Fibroblast of peridontal ligament (primary cell): ENCODE measurements around the gene SH3RF3.
A peak's percentile ranks its signal among the peaks of the same experiment; 100 is the strongest.

Experiments used
- DNase-seq: peaks from one replicate; pipeline ENCODE4 v3.0.0-alpha.2; 2010; ENCODE audit errors: extremely low read depth

SH3RF3 gene

DNA sequence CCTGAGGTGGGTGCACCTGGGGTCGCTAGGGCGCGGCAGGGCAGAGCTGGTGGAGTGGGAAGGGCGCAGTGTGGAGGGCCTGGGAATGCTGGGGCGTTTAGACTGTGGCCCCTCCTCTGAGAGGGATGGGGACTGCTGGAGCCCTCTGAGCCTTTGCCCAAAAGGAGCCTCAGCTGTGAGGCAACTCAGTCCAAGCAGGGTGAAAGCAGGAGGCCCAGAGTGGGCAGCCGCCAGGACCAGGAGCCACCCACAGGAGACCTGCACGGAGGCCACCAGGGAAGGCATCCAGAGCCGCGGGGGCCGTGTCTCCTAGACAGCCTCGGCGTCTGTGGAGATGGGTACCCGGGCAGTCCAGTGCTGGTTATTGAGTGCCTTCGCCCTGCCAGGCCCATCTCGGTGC is 369.9 kb downstream of the SH3RF3 start:
- DNase-seq, result no peak

DNA sequence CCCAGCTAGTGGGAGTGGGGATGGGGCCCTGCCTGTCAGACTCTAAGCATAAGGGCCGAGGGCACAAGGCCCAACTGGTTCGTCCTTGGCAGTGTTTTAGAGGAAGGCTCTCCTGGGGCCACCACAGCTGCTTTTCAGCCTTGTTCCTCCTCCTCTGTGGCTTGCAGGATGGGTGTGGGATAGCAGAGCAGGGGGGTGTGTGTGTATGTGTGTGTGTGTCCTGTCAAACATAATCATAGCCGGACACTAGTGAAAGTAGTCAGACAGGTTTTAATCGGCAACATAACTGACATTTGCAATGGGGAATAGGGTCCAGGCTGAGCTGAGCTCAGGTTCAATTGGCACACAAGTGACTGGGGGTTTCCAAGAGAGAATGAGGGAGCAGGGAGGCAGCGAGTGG is 370.6 kb downstream of the SH3RF3 start:
- no peak for DNase-seq

DNA sequence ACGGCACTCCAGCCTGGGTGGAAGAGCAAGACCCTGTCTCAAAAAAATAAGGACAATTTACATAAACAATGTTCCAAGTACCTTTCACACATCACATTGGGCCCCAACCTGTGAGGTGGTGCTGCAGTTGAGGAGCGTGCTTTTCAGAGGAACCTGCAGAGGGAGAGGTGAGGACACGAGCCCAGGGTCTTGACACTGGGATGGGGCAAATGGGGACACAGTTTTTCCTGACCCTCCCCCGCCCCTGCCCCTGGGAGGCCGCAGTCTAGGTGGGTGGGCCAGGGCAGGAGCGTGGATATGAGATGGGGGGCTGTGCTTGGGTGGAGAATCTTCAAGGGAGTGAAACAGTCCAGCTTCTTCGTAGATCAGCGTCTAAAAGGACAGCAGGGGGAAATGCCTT is 371.9 kb downstream of the SH3RF3 start:
- no peak for DNase-seq

DNA sequence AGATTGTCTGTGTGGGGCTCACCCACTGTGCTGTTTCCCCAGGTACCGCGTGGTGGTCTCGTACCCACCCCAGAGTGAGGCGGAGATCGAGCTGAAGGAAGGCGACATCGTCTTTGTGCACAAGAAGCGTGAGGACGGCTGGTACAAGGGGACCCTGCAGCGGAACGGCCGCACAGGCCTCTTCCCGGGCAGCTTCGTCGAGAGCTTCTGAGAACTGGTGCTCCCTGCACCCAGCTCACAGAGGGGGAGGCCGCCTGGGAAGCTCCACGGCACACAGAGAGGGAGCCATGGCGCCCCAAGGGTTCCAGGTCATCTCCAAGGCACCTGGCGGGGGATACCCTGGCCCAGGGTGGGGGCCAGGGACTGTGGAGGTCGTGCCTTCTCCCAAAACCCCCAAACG is 372.5 kb downstream of the SH3RF3 start:
- DNase-seq, result no peak

DNA sequence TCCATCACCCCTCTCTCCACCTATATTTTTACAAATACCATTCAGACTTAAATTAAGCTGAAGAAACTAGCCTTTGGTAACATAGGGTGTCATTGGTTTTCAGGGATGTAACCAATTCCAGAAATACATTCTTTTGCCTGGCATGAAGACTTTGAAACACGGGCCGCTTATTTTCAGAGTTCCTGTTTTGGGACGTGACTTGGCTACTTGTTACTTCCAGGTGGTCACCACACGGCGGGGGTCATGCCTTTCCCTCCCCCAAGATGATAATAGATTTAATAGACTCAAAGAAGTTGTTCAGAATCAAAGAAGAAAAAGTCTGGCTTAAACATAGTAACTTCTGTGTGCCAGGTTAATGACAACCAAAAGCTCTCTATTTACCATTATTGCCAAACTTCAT is 374.2 kb downstream of the SH3RF3 start:
- no peak for DNase-seq

DNA sequence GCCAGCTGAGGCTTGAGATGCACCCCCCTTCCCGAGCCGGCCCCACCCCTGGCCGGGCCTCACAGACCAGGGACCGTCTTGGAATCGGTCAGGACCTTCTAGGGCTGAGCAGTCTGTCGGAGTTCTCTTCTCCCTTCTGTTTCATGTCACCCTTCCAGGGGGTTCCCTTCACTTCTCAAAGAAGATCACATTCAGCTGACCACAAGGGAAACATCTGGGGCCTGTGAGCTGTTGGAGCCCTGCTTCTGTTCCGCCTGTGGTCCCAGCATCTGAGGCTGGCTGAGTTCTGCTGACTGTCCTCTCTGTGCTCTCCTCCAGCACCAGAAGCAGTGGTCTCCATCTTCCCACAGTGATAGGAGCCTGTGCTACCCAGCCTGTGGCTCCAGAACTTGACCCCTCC is 378.2 kb downstream of the SH3RF3 start:
- no peak for DNase-seq

DNA sequence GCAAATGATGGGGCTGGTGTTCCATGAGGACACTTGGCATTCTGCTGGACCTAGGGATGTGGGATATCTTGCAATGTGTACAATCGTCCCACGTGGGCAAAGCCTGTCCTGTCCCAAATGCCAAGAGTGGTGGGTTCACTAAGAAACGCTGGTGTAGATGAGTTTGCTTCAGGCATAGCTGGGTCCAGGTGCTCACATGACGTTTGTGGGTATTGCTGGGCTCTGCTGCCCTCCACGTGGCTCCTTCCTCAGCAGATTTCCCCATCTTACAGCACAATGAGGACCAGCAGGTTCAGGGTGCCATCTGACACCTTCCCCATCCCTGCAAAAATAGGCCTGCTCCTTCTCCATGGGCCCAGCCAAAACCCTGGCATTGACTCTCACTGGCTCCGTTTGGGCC is 378.8 kb downstream of the SH3RF3 start:
- no peak for DNase-seq

DNA sequence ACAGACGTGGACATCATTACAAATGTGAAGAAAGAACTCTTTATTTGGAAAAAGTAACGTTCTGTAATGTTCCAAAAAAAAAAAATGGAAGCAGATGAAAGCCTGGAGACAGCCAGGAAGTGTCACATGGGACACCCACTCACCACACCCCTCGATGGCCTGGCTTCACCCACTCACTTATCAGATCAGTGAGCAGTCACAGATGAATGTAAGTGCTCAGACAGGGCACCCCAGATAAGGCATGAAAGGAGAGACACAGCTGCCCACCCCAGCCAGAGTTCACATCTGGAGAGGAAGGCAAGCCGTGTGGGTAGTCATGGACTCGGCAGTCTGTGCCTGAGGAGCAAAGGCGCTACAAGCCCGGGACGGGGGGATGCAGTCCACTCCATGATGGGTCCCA is 379.6 kb downstream of the SH3RF3 start:
- DNase-seq, result no peak

DNA sequence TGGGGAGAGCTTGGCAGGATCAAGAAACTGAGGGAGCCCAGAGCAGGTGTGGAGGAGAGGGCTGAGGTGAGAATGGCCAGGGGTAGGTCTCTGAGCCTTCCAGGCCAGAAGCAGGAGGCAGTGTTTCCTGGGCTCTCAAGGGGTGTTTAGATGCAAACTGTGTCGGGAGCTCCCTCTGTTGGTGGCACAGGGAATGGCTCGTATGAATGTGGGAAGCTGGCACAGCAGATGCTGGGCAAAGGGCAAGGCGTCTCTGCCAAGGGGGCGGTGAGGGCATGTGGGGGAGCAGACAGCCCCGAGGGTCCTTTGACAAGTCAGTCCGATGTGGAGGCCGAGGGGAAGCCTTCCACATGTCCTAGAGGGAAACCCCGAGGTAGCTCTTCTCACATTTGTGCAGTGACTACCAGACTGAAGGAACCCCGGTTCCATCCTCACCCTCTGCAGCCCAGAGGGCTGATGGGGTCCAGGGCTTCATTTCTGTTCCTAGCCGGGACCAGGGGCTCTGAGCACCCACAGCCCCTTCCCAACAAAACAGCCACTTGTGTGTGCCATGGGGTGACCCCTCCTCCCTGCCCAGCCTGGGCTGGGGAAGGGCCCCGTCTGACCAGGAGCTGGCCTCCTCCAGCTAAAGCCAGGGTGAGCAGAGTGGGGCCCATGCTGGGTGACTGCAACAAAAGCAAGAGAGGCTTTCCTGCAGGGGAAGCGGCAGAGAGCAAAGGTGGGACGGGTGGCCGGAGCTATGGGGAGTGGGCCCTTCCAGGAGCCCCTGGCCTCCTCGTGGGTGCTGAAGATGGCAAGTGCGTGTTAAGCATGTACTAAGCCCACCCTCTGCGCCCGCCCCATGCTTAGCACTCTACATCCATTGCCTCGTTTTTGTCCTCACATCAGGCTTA is 381.4 kb downstream of the SH3RF3 start:
- DNase-seq, result peak; percentile 83

DNA sequence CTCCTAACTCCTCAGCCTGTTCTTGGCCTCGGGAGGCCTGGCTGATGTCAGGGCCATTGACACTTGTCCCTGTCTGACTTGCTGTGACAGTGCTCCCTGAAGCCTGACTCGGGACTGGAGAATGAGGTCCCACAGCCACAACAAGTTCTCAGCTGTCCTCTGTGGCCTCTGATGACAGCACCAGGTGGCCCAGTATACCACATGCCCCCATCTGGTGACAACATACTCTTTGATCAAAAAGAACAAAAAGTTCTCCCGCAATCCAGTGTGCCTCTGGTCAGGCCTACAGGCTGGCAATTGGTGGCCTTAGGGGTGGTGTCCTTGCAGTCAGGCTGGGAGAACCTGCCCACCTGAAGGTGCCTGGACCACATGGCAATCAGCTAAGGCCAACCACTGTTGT is 382.2 kb downstream of the SH3RF3 start:
- DNase-seq, result no peak

DNA sequence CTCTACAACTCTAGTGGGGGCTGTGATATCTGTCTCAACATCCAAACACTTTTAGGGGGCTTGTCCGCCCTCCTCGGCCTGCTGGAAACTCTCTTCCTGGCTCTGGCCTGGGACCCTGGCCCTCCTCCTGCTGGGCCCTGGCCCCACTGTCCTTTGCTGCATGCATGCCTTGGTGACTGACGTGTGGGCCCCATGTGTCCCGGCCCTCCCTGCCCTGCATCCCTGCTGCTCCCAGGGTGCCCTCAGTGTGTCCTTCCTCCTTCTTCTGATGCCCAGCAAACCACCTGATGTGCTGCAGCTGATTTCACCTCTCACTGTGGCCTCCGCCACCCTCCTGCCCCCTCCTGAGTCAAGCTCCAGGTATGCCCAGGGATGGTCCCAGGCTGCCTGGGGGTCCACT is 383.1 kb downstream of the SH3RF3 start:
- DNase-seq, result no peak

DNA sequence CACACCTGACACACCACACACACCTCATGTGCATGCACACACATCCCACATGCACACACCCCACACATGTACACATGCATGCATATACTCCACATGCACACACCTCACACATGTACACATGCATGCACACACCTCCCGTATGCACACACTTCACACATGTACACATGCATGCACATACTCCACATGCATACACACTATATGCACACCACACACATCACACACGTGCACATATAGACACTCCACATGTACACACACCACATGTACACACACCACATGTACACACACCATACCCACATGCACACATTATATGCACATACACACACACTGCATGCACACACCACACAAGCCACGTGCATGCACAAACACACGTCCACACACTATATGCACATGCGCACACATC is 384.2 kb downstream of the SH3RF3 start:
- no peak for DNase-seq

DNA sequence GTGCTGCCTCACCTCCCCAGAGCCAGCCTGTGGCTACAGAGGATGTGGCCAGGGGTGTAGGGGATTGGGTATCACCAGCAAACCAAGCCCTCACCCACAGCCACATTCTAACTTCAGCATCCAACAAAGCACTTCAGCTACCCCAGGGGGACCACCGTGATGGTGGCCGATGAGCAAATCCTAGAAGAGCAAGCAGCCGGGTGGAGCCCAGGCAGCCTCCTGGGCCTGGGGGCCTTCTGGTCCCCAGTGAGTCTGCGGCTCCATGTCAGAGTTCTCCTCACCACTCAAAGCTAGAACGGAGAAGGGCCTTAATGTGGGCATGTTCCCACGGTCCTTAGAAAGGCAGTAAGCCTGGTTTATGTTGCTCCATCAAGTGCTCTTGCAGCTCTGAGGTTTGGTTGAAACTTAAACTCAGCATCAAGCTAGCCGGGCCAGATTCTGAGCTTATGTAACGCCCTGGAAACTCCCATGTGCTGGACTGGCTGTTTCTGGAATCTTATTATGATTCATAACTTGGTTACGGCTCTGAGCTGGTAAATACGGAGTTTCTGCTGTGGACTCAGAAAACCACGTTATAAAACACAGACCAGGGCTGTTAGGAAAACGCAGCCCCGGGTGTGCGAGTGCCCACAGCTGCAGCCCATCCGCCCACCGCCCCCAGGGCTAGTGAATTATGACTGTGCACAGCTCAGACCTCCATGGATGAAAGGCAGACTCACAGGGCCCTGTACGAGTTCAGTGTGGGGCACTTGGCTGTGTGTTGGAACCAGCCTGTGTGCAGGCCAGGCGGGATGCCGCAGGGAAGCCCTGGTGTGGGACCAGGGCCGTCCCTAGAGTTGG is 385.0 kb downstream of the SH3RF3 start:
- peak; percentile 98 for DNase-seq

DNA sequence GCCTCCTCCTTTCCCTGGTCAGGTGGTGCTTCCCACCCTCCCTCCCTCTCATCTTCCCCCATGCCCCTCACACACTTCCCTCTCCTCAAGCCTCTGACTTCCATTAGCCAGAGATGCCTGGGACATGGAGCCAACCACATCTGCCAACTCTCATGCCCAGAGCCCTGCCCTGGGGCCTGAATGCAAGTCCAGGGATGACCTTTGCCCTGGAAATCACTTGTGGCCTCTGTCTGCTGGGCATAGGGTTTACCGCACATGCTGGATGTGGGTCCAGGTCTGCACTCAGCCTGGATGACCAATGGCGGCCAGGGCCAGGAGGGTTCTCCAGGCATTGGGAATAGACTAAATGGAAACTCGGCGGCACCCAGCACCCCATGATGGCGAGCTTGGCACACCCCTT is 385.9 kb downstream of the SH3RF3 start:
- DNase-seq, result no peak

DNA sequence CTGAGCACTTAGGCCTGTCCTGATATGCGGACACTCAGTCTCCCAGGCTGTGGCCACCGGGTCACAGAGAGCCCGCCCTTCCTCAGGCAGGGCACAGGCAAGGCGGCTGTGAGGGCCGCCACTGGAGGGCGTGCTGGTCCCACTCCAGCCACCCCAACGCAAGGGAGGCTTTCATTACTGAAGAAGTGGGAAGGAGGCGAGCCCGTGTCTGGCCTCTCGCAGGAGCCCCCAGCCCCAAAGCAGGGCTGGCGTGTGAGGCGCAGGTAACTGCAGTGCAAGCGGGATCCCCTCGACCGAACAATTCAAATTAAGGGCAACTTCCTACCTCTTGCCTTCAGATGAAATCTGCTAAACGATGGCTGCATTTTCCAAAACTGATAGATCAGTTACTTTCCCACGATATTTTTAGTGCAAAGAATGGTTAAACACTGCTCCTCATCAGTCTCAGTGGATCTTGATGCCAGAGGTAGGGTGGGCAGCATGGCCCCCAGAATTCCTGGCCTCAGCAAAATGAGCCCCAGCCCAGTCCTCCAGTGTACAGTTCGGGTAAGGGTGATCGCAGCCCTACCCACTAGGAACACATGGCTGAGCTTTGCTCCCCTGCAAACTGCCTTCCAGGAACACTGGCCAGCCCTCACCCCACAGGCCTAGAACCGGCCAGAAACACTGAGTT is 387.6 kb downstream of the SH3RF3 start:
- no peak for DNase-seq

DNA sequence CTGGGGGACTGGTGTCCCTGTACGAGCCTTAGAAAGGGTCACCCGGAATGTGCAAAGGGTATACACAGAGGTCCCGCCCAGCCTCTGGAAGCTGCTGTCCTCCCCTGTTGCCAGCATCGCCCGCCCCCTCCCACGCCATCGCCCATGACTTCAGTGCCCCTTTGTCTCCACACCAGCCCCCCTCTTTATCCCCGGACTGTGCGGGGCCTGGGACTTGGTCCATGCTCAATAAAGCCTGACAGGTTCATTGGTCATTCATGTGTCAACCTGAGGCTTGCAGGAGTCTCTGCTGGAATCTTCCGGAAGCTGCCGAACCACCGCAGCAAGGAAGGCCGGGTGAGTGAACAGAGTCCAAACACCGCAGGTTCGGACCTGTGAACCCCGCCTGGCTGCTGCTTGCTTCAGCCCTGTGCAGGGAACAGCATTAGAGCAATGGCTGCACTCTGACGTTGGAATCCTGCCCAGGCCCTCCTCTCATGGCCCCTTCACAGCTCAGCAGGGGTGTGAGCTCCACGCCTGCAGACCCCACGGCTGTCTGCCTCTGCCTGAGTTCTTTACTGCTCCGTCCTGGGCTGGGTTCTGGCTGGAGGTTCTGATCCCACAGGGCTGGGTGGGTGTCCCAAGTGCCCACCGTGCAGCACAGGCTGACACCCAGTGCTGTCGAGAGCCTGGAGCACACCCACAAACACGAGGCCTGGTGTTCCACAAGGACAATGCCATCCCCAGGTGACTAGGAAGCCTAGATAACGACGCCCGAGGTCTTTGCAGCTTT is 388.3 kb downstream of the SH3RF3 start:
- no peak for DNase-seq

DNA sequence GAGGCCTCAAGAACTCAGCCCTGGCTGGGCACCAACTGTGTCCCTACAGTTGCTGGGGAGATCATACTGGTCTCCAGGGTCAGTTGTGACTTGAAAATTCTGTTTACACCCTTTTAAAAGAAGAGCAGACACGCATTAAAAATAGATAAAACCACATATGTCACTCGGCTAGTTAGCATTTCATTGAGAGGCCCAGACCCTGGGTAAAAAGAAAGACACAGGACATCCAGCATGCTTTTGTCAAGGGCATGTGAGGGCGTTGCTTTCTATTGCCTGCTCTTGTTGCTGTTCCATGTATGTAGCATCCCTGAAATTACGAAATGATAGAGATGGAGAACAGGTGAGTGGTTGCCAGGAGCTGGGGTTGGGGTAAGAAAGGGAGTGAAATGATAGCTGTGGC is 390.5 kb downstream of the SH3RF3 start:
- no peak for DNase-seq

DNA sequence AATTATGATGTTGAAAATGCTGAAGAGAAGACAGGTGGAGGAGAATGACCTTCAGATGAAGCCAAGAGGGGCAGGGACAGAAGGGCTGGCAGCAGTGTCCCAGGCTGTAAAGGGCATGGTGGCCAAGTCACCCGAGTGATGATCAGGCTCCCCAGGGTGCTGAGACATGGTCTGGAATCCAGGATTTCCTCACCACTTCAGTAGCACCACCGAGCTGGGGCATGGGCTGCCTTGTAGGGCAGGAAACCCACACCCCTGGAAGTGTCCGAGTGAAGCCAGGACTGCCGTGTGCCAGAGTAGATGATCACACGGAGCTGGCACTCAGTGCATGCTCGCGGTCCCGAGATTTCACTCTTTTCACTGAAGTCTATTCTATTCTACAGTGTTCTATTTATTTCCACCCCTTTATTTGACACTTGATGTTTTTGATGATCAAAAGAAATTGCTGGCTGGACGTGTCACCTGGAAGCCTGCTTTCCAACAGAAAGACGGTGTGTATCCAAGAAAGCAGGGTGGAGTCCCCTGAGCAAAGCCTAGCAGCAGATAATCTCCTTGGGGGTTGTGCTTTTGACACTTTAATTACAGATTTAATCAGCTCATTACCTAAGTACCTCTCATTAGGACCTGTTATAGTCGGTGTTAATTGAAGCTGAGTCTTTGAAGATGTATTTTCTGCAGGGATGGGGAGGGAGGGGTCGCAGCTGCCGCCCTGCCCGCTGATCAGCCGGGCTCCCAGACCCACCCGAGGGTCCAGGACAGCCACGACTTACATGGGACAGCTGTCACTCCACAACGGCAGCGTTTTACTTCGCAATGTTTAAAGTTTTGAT is 392.4 kb downstream of the SH3RF3 start:
- DNase-seq, result no peak

DNA sequence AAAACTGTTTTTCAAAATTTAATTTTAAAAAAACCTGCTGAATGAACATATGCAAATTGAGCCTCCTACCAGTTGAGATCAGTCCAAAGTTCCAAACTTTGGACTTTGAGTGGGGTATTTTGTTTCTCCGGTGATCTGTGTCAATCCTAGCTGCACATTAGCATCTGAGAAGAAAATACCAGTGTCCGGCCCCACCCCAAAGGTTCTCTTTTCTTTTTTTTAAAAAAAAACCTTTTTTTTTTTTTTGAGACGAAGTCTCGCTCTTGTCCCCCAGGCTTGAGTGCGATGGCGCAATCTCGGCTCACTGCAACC is 393.0 kb downstream of the SH3RF3 start:
- DNase-seq, result no peak

DNA sequence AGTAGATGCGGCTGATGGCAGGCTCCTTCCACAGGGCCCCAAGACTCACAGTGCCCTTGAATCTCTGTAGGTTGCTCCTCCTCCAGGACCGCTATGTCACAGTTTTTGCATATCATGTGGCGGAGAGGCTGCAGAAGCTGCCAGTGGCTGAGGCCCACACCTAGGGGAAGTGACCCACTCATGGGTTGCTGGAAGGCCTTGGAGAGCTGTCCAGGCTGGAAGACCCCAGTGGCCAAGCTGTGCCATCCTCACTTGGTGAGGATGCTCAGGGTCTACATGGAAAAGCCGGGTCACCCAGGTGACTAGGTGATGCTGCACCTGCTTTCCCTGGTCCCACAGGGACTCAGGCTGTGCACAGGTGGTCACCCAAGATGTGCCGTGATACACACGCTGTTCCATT is 394.1 kb downstream of the SH3RF3 start:
- no peak for DNase-seq
